EH (cell line): Measurements from ENCODE around the gene MOB3A.

Source experiments
- DNase-seq: peaks from one replicate; pipeline ENCODE4 v3.0.0-alpha.2; 2015; ENCODE audit warnings: low read depth

Gene MOB3A

GRCh38 chr19:2123682-2124387 is 27.7 kb upstream of the MOB3A start:
- peak; percentile 32 for DNase-seq

- no peak for DNase-seq
Measured at GRCh38 chr19:2122982-2123381, 26.9 kb upstream of the MOB3A start.

GRCh38 chr19:2122251-2122650 is 26.1 kb upstream of the MOB3A start:
- DNase-seq, result no peak

DNA sequence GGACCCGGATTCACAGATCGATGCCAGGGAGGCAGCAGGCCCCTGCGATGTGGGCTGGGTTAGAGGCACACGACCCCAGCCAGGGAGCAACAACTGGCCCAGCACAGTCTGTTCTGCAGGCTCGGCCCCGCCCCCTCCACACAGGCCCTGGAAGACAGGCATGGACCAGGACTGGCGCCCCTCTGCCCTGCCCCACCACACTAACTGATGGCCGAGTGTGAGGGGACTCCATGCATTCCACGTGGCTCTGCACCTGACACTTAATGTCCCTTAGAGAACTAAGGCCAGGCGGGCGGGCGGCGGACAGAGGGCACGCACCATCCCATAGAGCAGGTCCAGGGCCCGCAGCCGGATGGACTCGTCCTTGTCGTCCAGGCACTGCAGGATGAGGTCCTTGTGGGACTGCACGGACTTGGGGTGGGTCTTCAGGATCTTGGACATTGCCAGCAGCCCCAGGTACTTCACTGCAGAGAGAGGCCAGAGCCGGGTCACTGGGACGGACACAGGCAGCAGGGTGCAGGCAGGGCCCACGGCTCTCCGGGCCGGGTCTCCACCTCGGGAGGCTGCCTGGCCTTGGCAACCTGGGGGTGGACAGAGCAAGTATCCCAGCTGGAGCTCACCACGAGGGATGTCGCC is 25.4 kb upstream of the MOB3A start:
- no peak for DNase-seq

DNA sequence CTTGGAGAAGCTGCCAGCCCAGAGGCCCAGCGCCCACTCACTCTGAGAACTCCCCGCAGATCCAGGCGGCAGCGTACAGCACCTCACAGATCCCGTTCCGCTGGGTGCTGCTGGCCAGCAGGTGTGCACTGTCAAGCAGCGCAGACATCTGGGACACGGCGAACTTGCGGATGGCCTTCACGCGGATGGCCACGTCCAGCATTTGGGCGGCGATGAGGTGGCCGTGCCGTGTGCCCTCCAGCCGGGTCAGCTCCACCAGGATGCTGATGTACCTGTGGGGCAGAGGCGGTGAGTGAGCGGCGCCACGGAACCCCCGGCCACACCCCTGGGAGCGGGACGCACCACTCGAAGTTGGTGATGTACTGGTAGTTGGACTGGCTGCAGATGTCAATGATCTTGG is 24.7 kb upstream of the MOB3A start:
- DNase-seq, result no peak

GRCh38 chr19:2119921-2120785 is 24.0 kb upstream of the MOB3A start:
- no peak for DNase-seq

DNA sequence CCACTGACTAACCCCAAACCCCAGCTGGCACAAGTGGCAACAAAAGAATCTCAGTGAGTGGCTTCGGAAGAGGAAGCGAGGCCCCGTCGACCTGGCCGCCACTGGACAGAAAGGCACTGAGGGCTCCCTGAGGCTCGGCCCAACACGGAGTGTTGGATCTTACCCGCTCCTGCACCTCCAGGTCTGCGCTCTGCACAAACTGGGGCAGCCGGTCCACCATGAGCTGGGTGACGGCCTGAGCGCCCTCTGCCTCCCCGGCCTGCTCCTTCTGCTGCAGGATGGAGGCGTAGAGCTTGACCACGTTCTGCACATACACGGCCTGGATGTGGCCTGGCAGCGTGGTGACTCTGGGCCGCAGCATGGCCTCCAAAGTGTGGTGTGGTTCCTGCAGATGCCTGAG is 22.3 kb upstream of the MOB3A start:
- DNase-seq, result no peak

DNA sequence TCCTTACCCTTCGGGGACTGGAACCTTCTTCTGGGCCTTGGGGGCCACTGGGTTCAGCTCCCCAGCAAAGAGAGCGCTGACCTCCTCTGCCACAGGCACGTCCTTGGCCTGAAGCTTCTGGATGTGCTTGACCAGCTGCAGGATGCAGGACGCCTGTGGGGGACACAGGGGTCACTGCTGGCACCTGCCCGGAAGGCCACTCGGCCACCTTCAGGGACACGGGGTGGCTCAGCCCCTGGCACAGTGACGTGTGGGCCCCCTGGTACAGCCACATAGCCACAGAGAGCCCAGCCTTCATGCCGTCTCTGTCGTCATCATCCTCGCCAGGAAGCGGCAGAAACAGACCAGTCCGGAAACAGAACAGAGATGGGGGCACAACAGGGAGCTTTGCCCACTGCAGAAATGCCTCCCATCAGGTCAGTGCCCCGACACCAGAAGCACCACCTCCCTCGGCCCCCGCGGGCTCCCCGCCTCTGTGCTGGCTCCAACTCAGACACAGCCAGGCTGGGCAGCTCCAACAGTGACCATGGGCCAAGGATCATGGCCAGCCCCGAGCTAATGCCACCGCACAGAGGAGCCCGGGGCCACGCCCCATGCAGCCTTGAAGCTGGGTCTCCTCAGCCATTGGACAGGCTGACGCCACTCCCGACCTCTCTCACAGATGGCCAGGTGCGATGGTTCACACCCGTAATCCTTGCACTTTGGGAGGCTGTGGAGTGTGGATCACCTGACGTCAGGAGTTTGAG is 21.3 kb upstream of the MOB3A start:
- no peak for DNase-seq

GRCh38 chr19:2116507-2116906 is 20.4 kb upstream of the MOB3A start:
- no peak for DNase-seq

DNA sequence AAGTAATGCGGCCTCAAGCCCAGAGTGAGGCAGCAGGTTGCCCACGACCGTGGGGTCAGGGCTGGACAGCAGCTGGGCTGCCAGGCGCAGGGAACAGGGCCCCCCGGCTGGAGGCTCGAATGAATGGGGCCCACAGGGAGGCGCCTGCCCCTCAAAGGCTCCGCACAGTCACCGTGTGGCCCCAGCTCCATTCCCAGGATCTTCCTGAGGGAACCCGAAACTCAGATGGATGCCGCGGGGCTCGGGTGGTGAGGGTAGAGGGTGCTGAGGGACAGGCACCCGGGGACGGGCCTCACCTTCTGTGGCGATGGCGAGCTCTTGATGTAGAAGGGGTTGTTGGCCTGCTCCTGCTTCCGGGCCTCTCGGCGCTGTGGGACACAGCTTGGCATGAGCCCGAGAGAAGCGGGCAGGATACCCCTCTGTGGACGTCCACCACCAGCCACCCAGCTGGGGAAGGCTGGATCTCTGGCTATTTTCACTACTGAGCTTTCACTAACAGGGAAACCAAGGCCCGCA is 19.8 kb upstream of the MOB3A start:
- no peak for DNase-seq

GRCh38 chr19:2115324-2115723 is 19.2 kb upstream of the MOB3A start:
- no peak for DNase-seq

- DNase-seq, result no peak
Measured at GRCh38 chr19:2114821-2115220, 18.7 kb upstream of the MOB3A start.

DNA sequence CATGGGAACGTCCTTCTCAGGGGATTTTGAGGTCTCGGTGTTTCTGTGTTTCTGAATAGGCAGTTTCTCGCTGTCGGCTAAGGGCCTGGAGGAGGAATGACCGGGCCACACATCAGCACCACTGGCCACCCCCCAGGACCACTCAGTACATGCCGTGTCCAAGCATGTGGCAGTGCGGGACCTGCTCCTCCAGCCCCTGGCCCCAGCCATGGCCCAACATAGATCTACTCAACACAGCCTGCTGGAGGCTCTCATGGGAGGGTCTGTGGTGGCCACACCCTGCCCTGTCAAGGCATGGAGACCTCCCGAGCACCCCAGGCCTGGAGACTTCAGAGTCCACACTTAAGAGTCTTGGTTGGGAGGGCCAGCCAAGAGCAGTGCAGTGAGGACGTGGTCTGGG is 18.1 kb upstream of the MOB3A start:
- no peak for DNase-seq

DNA sequence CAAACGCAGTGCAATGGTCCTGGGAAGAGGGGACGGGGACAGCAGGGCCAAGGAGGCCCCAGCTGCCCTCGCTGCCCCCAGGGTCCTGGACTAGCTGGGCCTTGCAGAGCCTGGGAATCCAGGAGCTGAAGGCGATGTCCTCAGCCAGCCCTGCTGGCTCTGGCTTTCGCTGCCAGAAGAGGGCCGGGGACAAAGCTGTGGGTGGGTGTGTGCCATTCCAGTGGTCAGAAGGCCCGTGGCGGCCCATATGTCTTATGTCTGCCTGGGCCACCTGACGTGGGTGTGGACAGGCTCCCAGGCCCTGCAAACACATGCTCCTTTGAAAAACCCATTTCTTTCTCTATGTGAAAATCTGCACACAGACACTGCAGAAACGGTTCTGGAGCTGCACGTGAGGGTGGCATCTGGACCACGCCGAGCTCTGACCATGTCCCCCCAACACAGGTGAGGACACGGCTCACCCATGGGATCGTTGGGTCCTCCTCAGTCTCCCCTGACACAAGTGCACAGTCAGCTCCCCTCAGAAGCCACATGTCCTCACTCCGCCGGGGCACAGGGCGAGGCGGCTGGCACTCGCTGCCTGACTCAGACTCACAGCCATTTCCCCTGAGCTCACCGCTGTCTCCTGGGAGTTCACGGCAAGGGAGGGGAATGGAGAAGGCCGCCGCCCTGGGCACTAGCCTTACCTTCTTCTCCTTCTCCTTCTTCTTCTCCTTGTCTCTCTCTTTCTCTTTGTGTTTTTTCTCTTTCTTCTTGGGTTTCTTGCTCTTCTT is 17.5 kb upstream of the MOB3A start:
- DNase-seq, result no peak

DNA sequence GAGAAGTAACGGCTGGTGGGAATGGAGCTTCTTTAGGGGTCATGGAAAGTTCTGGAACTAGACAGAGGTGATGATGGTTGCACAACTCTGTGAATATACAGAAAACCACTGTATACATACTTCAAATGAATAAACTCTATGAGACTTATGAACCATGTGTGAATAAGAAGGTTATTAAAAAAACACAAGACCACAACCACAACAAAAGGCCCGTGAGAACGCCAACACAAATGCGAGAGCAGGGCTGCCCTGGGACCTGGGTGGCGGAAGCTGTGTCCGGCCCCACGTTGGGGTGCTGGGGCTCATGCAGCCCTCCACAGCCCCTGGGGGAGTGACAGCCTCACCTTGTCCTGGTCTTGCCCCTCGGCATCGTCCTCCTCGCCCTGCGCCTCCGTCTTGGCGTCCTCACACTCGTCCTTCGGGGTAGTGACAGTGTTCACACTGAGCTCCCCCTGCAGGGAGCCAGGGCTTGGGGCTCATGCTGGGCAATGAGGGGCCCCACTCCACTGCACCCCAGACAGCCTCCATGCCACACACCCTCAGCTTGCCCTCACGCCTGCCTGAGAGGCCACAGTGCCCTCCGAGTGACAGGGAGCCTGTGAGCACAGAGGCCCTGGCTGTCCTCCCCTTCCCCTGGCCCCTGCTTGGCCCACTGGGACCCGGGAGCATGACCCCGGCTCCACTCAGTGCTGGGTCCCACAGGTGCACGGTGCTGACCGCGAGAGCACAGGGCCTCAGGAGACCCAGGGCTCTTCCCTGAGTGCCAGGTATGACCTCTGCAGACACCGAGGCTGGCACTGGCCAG is 16.6 kb upstream of the MOB3A start:
- DNase-seq, result no peak

DNA sequence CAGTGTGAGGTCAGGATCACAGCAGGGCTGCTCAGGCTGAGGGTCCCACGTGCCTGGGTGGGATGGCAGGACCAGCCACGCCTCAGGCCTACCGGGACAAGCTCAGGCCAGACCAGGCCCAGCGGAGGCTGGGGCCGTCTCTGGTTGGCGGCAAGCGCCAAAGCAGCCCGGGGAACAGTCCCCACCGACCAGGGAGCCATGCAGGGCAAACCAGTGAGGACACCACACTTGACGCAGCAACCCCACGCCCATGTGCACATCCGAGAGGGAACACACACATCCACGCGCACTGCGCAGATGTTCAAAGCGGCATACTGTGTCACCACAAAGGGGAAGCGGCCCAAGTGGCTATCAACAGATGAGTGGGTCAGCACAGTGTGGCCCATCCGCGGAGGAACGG is 15.8 kb upstream of the MOB3A start:
- DNase-seq, result no peak

DNA sequence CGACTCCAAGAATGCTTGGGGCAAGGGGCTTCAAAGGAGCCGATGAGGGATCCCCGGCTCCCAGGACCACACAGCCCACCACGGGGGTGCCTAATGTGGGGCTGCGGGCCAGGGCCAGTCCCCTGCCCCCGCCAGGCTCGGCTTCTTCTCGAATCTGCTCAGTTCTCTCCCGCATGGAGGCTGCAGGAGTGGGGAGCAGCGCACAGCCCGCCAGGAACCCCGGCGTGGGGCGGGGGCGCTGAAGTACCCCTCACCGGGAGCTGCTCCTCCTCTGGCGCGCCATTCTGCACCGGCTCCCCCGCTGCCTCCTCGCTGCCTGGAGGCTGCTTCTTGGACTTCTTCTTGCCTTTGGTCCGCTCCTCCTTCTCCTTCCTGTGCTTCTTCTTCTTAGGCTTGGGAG is 15.3 kb upstream of the MOB3A start:
- DNase-seq, result no peak

- DNase-seq, result no peak
Measured at GRCh38 chr19:2110822-2111221, 14.7 kb upstream of the MOB3A start.

DNA sequence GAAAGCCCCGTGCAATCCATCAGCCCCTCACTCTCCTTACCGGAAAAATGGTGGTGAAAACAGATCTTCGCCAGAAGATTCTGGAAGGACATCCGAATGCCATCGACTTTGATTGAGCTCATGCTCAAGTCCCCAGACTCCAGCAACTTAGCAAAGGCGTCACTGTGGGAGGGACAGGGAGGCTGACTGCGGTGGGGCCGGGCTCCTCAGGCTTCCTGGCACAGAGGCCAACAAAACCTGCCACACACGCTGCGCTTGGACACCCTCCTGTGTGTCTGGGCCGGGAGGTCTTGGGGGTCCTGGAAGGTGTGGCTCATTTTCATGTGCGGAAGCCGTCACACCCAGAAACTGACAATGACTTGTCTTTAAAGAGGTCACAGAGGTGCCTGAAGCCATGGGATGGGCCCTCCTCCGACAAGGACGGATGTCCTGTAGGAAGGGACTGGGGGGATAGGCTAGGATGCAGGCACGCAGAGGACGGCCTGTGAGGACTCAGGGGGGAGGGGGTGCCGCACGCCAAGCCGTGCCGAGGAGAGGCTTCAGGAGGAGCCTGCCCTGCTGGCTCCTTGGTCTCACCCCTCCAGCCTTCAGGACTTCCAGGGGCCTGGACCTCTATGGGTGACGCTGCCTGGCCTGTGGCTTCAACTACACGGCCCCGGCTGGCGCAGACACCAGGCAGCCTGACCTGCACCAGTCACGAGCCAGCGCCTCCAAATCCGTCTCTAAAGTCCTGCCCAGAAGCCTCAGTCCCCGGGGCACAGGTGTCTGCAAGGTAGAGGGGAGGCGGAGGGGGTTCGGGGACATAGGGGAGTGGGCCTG is 13.1 kb upstream of the MOB3A start:
- no peak for DNase-seq
